ENCODE measurements around the gene APBA1.
"Not testable (repeated sequence)": the region's sequence is repeated elsewhere in the genome, so short reads cannot be mapped to it uniquely, and the experiment has no call there.

Gene APBA1

DNA sequence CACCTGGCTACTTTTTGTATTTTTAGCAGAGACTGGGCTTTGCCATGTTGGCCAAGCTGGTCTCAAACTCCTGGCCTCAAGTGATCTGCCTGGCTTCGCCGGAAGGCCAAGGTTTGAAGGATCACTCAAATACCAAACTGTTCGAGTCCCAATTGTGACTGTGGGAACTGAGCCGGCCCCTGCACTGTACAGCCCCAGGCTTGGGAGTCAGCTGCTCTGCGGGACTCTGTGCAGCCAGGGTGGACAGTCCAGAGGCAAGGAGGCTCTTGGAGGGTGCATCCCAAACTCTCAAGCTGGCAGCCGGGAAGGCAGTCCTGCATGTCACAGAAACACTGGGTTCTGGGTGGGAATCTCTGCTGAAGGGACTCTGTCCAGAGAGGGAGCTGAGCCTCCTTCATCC lies 238.2 kb downstream of the APBA1 start:
- in situ Hi-C loops (cut with MboI; ENCODE audit: low pct_unique_long_range_greater_than_20kb, low sequenced_read_pairs) = loop anchor here (25.0 kb wide), 1 partner anchor 478 kb away; no protein-coding TSS in a partner anchor
- DNase-seq = no peak

DNA sequence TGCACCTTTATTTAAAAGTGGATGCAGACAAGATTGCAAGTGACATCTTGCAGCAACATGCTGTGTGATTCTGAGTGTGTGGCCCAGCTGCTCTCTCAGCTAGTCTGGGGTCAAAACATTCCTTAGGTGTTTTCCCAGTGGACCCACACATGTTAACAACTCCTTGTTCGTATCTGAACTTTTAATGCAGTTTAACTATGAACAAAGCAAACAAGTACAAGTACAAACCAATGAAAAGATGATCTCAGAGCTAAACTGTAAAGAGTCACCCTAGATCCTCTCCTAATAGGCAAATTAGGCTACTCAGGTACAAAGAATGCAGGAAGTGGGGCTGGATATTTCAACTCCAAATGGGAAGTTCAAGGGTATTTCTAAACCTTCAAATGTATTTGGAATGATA lies 238.8 kb downstream of the APBA1 start:
- in situ Hi-C loops (cut with MboI; ENCODE audit: low pct_unique_long_range_greater_than_20kb, low sequenced_read_pairs) = loop anchor here (25.0 kb wide), 1 partner anchor 479 kb away; no protein-coding TSS in a partner anchor
- no peak for DNase-seq

DNA sequence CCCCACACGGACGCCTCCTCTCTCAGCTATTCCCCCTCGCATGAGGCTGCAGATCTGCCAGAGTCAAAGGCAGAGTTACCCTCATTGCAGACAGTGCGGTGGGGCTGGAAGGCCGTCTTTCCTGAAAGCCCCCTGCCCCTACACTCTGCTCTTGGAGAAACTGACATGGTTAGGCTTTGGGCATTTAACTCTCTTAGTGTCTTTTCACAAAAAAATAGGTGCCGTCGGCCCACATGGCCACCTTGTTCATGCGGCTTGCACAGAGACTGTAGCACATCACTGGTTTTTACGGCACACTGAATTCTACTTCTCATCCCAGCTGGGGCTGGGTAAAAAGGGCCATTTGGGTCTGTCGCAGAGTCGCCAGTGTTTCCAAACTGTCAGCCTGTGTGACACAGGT lies 239.5 kb downstream of the APBA1 start:
- DNase-seq = no peak
- in situ Hi-C loops (cut with MboI; ENCODE audit: low pct_unique_long_range_greater_than_20kb, low sequenced_read_pairs) = loop anchor here (25.0 kb wide), 1 partner anchor 480 kb away; no protein-coding TSS in a partner anchor

DNA sequence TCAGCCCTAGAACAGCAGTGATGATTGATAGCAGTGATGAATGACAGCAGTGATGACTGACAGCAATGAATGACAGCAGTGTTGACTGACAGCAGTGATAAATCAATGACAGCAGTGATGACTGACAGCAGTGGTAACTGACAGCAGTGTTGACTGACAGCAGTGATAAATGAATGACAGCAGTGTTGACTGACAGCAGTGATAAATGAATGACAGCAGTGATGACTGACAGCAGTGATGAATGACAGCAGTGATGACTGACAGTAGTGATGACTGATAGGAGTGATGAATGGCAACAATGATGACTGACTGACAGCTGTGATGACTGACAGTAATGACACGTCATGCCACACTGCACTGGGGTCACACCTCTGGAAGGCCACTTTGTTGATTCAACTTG lies 240.4 kb downstream of the APBA1 start:
- in situ Hi-C loops (cut with MboI; ENCODE audit: low pct_unique_long_range_greater_than_20kb, low sequenced_read_pairs) = loop anchor here (25.0 kb wide), 1 partner anchor 481 kb away; no protein-coding TSS in a partner anchor
- DNase-seq = no peak

DNA sequence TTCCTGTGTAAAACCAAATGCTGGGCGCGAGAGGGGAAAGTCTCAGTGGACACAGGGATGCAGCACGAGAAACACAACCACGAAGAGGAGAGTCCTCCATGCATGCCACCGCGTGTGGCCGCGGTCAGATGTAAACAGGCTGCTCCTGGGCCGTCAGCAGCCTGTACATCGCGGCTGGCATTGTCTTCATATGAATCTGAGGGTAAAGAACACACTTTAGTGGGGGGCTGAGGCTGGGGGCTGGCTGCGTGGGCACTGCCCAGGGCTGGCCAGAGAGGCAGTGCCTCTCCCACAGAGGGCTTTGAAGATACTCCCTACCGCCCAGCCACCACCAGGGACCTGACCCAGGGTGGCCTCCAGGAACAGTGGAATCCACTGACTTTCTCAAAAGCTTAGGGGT lies 241.0 kb downstream of the APBA1 start:
- DNase-seq = no peak
- in situ Hi-C loops (cut with MboI; ENCODE audit: low pct_unique_long_range_greater_than_20kb, low sequenced_read_pairs) = loop anchor here (25.0 kb wide), 1 partner anchor 481 kb away; no protein-coding TSS in a partner anchor

DNA sequence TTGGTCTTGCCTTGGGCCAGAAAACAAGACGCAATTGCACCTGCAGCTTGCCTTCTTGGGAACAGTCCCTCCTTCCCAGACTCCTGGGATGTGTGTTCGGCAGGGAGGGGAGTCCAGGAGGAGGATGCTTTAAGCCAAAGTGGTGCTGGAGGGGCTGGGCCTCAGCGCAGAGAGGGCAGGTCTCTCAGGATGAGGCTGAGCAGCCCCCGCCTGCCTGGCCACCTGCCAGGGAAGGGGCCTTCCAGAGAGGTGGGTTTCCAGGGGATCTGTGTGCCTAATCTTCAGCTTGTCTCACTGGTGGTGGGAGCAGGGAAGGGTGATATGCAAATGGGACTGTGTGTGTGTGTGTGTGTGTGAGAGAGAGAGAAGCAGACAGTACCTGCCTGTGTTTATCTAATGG lies 242.0 kb downstream of the APBA1 start:
- DNase-seq = no peak
- in situ Hi-C loops (cut with MboI; ENCODE audit: low pct_unique_long_range_greater_than_20kb, low sequenced_read_pairs) = loop anchor here (25.0 kb wide), 1 partner anchor 482 kb away; no protein-coding TSS in a partner anchor

DNA sequence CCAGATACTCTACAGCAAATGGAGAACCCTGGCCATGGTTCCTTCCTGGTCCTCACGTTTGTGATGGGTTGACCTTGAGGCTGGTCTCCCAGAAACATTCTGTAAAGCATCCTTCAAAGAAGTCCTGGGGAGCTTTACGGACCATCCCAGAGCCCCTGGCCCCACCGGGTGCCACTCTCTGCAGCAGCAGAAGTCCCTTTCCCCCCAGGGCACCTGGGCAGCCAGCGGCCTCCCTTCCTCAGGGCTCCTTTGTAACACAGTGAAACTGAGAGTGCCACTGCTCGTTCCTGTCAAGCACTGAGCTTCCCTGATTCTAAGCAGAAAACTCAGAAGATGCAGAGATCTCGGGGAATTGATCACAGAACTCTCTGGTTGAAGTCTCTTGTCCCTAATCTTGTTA lies 242.9 kb downstream of the APBA1 start:
- DNase-seq = no peak
- in situ Hi-C loops (cut with MboI; ENCODE audit: low pct_unique_long_range_greater_than_20kb, low sequenced_read_pairs) = loop anchor here (25.0 kb wide), 1 partner anchor 483 kb away; no protein-coding TSS in a partner anchor

DNA sequence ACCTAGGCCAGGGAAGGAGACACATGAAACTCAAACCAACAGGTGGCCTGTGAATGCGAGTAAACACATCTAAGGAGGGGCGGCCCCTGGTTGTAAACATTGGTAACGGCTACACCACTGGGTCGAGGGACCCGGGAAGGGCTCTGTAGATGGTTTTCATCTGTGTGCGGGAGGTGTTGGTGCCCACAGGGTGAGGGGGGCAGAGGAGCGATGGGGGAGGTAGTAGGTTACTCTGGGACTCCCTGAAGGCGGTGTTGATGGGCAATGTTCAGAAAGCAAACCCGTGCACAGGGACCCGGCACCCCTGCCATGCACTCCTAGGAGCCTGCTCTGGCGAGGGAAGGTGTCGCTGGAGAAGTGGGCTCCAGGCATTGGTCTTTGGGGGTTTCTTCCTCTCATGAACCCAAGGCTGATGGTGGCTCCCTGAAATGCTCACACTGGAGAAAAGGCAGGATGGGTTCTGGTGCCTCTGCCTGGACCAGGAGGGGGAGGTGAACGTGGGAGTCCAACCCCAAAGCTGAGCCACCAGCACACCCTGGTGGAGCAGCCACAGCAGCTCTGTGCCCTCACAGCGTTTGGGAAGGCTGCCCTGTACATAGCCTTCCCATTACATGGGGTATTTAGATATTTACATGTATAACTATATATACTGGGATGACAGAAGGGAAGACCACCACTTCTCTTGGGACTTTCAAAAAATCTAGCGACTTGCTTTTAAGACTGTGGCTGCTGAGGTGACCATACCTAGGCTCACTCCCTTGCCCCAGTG lies 244.0 kb downstream of the APBA1 start:
- in situ Hi-C loops (cut with MboI; ENCODE audit: low pct_unique_long_range_greater_than_20kb, low sequenced_read_pairs) = loop anchor here (25.0 kb wide), 1 partner anchor 484 kb away; no protein-coding TSS in a partner anchor

DNA sequence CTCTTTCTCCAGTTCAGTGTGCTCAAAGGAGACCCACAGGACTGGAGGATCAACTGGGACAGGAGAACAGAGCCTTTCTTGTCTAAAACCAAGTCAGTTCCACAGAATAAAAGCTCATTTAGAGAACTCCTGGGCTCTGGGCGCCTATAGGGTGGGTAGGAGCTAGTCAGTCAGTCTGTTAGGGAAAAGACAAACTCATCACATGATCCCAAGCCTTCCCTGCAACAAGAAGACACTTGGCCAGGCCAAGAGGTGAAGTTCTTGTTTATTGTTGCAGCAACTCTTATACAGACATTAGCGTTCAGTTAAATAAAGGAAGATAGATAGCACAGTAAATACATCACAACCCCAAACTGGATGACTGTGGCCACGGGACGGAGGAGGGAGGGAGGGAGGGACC lies 244.9 kb downstream of the APBA1 start:
- DNase-seq = no peak
- in situ Hi-C loops (cut with MboI; ENCODE audit: low pct_unique_long_range_greater_than_20kb, low sequenced_read_pairs) = loop anchor here (25.0 kb wide), 1 partner anchor 485 kb away; no protein-coding TSS in a partner anchor

More for the DNA sequence above, 244.0 kb downstream of the APBA1 start:
- no peak for DNase-seq

DNA sequence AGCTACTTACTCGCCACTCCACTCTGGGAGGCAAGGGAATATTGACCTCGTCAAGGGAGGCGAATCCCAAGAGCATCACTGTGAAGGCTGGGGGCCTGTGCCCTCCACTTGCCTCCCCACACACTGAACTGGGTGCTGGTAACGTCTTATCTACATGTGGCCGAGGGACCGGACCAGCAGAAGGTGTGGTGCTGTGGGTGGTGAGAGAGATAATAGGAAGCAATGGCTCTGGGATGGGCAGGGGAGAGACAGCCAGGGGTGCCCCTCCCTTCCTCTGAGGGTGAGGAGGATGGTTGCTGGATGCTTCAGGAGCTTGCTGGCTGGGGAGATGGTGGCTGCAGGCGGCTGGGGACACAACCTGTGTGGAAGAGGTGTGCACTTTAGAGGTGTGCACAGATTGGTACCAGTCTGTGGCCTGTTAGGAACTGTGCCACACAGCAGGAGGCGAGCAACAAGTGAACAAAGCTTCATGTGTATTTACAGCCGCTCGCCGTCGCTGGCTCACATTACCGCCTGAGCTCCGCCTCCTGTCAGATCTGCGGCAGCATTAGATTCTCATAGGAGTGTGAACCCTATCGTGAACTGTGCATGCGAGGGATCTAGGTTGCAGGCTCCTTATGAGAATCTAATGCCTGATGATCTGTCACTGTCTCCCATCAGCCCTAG lies 246.9 kb downstream of the APBA1 start:
- in situ Hi-C loops (cut with MboI; ENCODE audit: low pct_unique_long_range_greater_than_20kb, low sequenced_read_pairs) = loop anchor here (25.0 kb wide), 1 partner anchor 487 kb away; no protein-coding TSS in a partner anchor
- no peak for DNase-seq

DNA sequence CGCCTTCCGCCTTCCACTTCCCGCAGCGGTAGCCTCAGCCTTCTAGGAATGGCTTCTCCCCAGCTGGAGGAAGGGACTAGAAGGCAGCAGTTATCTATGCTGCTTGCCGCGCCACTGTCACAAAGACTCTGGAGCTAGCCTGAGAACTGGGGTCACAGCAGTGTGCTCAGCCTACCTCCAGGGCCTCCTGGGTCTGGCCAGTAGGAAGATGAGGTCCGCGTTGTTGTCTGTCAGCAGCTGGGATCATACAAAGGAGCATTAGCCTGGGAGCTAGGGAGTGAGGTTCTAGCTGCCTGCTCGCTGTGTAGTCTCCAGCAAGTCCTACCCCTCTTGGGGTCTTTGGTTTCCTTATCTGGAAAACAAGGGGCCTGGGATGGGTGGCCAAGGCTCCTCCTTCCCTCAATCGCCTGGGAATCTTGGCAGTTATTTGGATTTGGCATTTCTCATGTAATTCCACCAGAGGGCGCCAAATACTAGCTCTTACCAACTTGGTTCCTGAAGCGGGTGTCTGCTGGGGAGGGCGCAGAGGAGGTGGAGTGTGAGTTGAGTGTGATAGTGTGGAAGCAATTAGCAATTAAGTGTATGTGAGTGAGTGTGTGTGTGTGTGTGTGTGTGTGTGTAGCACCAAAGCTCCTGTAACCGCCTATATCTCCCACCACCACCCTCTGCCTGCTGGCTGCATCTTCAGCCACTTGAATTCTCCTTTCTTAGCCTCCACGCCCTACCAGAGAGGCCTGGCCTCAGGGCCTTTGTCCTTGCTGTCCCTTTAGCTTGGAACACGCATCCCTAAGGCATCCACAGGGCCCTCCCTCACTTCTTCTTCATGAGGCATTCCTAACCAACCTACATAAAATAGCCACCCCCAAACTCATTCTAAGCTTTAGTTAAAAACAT lies 250.0 kb downstream of the APBA1 start:
- in situ Hi-C loops (cut with MboI; ENCODE audit: low pct_unique_long_range_greater_than_20kb, low sequenced_read_pairs) = no loop called here
- DNase-seq = peak; percentile 59

DNA sequence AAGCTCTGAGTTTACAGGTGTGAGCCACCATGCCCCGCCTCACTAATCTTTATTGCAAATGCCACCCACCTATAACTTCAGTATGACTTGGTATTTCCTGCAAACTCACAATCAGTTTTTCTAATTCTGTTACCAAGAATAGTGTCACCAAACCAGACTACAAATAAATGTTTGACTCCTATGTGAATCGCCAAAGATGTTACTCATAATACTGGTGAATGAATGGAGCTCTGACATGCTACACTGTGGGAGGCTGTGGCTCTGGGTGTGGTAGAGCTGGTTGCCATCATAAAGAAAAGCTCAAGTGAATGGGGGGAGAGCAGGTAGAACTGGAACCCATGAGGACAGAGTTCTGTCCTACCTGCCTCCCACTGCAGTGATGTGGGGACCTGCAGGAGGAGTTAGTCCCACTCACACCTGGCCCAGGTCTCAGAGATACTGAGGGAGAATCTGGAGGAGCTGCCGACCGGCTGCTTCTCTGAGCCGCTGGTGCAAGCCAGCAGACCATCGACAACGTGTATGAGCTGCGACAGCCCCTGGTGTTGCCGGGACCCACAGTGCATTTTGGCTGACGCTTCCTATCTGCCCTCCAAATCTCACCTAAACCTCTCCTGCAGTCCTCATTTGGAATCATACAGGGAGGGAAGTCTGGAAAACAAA lies 251.4 kb downstream of the APBA1 start:
- in situ Hi-C loops (cut with MboI; ENCODE audit: low pct_unique_long_range_greater_than_20kb, low sequenced_read_pairs) = no loop called here
- no peak for DNase-seq

DNA sequence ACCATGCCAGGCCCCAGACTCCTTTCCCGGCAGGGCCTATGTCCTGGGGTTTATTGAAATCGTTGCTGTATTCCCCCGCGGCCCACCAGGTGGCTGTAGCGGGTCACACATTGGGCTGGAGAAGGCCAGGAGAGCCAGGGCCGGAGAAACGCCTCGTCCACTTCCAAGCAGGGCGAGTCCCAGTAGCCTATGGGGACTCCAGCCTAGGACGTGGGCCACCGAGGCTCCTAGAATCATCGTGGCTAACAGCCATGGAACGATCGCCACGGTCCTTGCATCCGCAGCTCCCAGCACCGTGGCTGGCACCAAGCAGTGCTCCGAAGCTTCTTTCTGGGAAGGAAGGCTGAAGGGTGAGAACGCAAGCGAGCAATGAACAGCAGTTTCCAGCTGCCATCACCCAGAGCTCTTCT lies 259.4 kb downstream of the APBA1 start:
- in situ Hi-C loops (cut with MboI; ENCODE audit: low pct_unique_long_range_greater_than_20kb, low sequenced_read_pairs) = no loop called here
- peak; percentile 14 for DNase-seq

DNA sequence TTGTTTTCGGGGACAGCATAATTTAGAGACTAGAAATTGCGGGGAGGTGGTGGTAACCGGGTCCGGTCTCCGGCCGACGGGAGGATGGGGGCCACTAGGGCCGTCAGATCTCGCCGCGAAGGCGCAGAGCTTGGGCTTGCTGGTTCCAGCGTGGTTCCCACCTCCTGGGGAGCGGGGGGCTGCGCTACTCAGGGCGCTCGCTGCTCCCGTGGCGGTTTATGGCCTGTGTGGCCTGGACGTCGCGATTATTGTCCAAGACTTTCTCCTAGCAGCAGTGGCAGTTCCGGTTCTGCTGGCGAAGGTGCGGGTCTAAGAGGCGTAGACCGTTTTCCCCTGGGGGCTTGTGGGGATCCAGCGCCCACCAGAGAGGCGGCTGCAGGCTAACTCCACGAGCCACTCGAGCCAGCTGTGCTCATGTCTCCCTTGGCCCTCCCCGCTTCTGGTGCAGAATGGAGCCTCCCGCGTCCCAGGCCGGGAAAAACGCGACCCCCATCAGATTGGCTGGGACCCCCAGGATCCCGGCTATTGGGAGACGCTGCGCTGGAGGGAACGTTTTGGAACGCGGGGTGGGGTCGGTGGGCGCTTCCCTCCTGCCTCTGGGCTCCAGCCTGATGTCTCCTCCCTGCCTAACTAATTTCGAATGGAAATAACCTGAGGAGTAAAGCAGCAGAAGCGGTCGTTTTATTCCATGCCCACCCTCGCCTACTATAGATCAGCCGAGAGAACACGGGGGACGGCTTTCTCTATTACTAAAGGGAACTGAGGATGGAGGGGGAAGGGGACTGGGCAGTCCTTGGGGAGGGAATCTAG lies 260.0 kb downstream of the APBA1 start:
- in situ Hi-C loops (cut with MboI; ENCODE audit: low pct_unique_long_range_greater_than_20kb, low sequenced_read_pairs) = no loop called here
- DNase-seq = no peak

DNA sequence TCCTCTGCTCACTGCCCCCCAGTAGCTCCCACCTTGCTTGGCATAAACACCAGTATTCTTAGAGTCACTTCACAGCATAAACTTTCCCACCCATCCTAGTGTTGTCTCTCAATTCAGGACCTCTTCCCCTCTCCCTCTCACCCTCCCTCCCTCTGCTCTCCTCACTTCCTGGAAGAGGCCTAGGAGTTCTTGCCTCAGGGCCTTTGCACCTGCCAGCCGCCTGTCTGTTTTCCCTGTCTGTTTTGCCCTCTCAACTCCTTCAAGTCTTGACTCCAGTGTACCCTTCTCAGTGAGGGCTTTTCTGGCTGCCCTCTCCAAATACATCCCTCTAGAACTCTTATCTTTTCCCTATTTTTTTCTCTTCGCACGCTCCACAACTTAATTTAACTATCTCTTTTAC lies 260.9 kb downstream of the APBA1 start:
- no peak for DNase-seq
- in situ Hi-C loops (cut with MboI; ENCODE audit: low pct_unique_long_range_greater_than_20kb, low sequenced_read_pairs) = no loop called here

DNA sequence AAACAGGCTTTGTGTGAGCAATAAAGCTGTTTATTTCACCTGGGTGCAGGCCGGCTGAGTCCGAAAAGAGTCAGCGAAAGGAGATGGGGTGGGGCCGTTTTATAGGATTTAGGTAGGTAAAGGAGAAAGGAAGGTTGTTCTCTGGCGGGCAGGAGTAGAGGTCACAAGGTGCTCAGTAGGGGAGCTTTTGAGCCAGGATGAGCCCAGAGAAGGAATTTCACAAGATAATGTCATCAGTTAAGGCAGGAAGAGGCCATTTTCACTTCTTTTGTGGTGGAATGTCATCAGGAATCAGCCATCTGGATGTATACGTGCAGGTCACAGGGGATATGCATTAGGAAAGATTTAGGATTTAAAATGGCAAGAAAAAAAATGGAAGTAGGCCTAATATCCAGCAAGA lies 262.2 kb downstream of the APBA1 start:
- in situ Hi-C loops (cut with MboI; ENCODE audit: low pct_unique_long_range_greater_than_20kb, low sequenced_read_pairs); DNase-seq: not testable (repeated sequence)

DNA sequence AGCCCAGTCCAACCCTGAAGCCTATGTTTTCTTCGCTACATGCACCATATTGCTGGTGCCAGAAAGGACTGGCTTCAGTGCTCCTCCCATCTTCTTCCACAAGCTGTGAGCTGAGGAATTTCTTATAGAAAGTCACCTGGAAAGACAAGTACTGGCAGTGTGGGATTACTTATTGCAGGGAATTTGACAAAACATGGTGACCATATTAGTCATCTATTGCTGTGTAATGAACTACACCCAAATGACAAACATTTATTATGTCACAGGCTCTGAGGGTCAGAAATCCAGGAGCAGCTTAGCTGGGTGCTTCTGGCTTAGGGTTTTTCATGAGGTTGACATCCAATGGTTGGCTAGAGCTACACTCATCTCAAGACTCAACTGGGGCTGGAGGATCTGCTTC lies 271.7 kb downstream of the APBA1 start:
- in situ Hi-C loops (cut with MboI; ENCODE audit: low pct_unique_long_range_greater_than_20kb, low sequenced_read_pairs) = no loop called here
- no peak for DNase-seq

Measured in KBM-7 (cell line).